Lower leg skin (tissue), 4 donors: ENCODE measurements around the gene DIP2A. TPM values are rescaled to one million over a fixed set of nuclear protein-coding genes. Genes with fewer than 3 reads are reported as not detected.

ENCODE experiments used
- DNase-seq, 2 donors: peaks; one replicate each; pipeline ENCODE4 v3.0.0-alpha.2; 2019; ENCODE audit warnings: low spot score in 2 of 2
- H3K4me3 ChIP-seq: fragments of 200-600 bp; sonication (generic); 2 replicates; pipeline ENCODE4 v1.5.1; 2017; ENCODE audit warnings: mild to moderate bottlenecking, low read depth; ENCODE audit not compliant: poor library complexity, severe bottlenecking
- POLR2A ChIP-seq, 2 donors: fragments of 450-650 bp; IDR thresholded peaks; one replicate each; pipeline ENCODE4 v1.6.1; 2016 to 2017; ENCODE audit warnings: antibody characterized with exemption in 2 of 2, mild to moderate bottlenecking in 1 of 2, moderate library complexity in 1 of 2
- WGBS, 2 donors: methylation state at CpG; one replicate each; pipeline ENCODE4 v1.1.5; 2018; 5-methylcytosine and 5-hydroxymethylcytosine counted together
- intact Hi-C: fragments of 100-400 bp; cut with DNase I; formaldehyde crosslinking; loops from one replicate; pipeline ENCODE4 v1.15.0; 2023; ENCODE audit warnings: low total_unique reads
- total RNA-seq, 4 donors: library from RNA; depleted of rRNA; stranded (reverse); fragments of >200 nt; gene quantifications; one replicate each; pipeline ENCODE4 v1.1.0, GENCODE V29; 2016
- TF ChIP-seq, protein P1 (sequence below), 3 donors: fragments of 450-650 bp; IDR thresholded peaks; one replicate each; pipeline ENCODE4 v1.5.1; 2016; ENCODE audit warnings: antibody characterized with exemption in 3 of 3, mild to moderate bottlenecking in 3 of 3, moderate library complexity in 2 of 3

The DIP2A gene
- total RNA-seq, 4 donors from 2014 or later = 37.3 to 77.8 (median 38.5) TPM

DNA sequence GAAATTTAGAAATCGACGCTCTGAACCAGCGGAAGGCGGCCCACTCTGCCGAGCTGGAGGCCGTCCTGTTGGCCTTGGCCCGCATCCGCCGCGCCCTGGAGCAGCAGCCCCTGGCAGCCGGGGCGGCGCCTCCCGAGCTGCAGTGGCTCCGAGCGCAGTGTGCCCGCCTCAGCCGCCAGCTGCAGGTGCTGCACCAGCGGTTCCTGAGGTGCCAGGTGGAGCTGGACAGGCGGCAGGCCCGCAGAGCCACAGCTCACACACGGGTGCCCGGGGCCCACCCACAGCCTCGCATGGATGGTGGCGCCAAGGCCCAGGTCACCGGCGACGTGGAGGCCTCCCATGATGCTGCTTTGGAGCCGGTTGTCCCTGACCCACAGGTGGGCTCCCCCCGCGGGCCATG, 47.0 kb upstream of the DIP2A start:
- H3K4me3 ChIP-seq = no peak overlapping the region
- WGBS, 2 donors = 92 to 96% methylated on average over 20 to 26 of the region's 31 CpGs
- intact Hi-C loops = no loop called here
- DNase-seq = no peak
- no peak for TF ChIP-seq POLR2A (IDR thresholded peaks at IDR 0.05)
- TF ChIP-seq, protein P1, sequence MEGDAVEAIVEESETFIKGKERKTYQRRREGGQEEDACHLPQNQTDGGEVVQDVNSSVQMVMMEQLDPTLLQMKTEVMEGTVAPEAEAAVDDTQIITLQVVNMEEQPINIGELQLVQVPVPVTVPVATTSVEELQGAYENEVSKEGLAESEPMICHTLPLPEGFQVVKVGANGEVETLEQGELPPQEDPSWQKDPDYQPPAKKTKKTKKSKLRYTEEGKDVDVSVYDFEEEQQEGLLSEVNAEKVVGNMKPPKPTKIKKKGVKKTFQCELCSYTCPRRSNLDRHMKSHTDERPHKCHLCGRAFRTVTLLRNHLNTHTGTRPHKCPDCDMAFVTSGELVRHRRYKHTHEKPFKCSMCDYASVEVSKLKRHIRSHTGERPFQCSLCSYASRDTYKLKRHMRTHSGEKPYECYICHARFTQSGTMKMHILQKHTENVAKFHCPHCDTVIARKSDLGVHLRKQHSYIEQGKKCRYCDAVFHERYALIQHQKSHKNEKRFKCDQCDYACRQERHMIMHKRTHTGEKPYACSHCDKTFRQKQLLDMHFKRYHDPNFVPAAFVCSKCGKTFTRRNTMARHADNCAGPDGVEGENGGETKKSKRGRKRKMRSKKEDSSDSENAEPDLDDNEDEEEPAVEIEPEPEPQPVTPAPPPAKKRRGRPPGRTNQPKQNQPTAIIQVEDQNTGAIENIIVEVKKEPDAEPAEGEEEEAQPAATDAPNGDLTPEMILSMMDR (IDR thresholded peaks at IDR 0.05) = no peak

DNA sequence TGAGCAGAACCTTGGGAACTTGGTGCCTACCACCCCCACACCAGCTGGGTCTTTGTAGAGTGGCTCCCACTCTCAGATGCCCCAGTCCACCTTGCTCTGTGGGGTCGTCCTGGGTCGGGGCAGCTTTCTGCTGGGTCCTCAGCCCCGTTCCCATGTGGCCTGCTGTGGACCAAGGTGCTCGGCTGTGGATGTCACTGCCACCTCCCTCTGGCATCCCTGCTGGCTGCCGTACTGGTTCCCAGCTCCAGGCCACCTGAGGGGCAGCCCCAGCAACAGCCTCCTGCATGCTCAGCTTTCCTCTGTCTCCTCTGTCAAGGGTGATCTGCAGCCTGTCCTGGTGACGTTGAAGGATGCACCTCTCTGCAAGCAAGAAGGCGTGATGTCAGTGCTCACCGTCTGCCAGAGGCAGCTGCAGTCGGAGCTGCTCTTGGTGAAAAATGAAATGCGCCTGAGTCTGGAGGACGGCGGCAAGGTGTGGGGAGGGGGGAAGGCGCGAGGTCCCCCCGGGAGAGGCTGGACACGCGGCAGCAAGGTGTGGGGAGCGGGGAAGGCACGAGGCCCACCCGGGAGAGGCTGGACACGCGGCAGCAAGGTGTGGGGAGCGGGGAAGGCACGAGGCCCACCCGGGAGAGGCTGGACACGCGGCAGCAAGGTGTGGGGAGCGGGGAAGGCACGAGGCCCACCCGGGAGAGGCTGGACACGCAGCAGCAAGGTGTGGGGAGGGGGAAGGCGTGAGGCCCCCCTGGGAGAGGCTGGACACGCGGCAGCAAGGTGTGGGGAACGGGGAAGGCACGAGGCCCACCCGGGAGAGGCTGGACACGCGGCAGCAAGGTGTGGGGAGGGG, 45.9 kb upstream of the DIP2A start:
- no peak for TF ChIP-seq POLR2A (IDR thresholded peaks at IDR 0.05)
- TF ChIP-seq, protein P1 (IDR thresholded peaks at IDR 0.05) = no peak
- H3K4me3 ChIP-seq = no peak overlapping the region
- intact Hi-C loops = no loop called here
- 80 to 85% methylated on average over 39 of the region's 39 CpGs for WGBS, 2 donors
- no peak for DNase-seq

DNA sequence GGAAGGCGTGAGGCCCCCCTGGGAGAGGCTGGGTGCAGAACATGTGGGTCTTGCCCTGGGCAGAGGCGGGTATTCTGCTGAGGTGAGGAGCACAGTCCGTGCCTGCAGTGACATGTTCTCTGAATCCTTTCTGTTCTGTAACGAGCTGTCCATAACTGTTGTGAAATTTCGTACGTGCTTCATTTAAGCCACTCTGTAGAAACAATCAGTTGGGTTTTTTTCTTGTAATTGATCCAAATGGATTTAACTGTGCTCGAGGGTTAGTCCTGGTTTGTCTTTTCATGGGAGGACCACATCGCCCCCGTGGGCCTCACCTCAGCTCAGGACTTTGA, 45.4 kb upstream of the DIP2A start:
- intact Hi-C loops = no loop called here
- DNase-seq = no peak
- WGBS, 2 donors = 65 to 75% methylated on average over 9 of the region's 9 CpGs
- H3K4me3 ChIP-seq = no peak overlapping the region
- TF ChIP-seq POLR2A (IDR thresholded peaks at IDR 0.05) = no peak
- TF ChIP-seq, protein P1 (IDR thresholded peaks at IDR 0.05) = no peak

DNA sequence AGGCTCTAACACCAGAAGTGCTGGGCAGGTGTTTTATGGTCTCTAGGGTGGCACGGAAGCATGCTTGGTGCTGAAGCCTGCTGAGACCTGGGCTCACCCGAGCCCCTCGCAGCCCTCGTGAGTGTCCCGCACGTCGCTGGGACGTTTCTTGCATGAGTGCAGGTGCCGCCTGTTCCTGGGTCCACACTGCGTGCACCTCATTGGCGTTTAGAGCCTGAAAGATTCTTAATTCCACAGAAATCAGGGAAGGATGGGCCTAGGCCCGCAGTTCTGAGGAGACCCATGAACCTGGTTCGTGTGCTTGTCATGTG, 43.8 kb upstream of the DIP2A start:
- 96 to 98% methylated on average over 13 of the region's 13 CpGs for WGBS, 2 donors
- TF ChIP-seq POLR2A (IDR thresholded peaks at IDR 0.05) = no peak
- TF ChIP-seq, protein P1 (IDR thresholded peaks at IDR 0.05) = no peak
- intact Hi-C loops = no loop called here
- H3K4me3 ChIP-seq = no peak overlapping the region
- no peak for DNase-seq

DNA sequence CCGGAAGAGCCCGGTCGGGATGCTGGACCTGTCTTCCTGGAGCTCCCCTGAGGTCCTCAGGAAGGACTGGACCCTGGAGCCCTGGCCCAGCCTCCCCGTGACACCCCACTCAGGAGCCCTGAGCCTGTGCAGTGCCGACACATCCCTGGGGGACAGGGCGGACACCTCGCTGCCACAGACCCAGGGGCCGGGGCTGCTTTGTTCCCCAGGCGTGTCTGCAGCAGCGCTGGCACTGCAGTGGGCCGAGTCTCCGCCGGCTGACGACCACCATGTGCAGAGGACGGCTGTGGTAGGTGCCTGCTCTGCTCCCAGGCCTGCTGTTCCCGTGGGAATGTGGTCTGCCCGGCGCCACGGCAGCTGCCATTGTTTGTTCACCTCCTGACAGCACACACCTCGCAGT, 42.1 kb upstream of the DIP2A start:
- 90 to 92% methylated on average over 17 to 18 of the region's 20 CpGs for WGBS, 2 donors
- TF ChIP-seq, protein P1 (IDR thresholded peaks at IDR 0.05) = no peak
- TF ChIP-seq POLR2A (IDR thresholded peaks at IDR 0.05) = no peak

More for the DNA sequence above, 42.1 kb upstream of the DIP2A start:
- intact Hi-C loops = no loop called here
- no peak for DNase-seq
- no peak overlapping the region for H3K4me3 ChIP-seq
